Measurements from ENCODE around the gene COASY. TPM values are rescaled to one million over a fixed set of nuclear protein-coding genes. Genes with fewer than 3 reads are reported as not detected.

Gene COASY
- total RNA-seq, 2 experiments from 2014 or later: 42.9 to 123 TPM

DNA sequence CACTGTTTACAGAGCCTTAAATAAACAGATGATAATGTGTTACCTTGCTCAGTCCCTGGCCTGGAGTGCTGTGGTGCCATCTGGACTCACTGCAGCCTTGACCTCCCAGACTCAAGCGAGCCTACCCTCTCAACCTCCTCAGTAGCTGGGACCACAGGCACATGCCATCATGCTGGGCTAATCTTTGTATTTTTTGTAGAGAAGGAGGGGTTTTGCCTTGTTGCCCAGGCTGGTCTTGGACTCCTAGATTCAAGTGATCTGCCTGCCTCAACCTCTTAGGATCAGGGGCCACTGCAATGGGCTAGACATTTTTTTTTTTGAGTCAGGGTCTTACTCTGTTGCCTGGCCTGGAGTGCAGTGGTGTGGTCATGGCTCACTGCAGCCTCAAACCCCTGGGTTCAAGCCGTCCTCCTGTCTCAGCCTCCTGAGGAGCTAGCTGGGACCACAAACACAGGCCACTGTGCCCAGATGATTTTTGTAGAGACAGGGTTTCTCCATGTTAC is 30.9 kb upstream of the COASY start:
- H3K27ac ChIP-seq (ENCODE audit: low read depth, low read length, poor library complexity, severe bottlenecking): peak overlapping the region; percentile 45
- BruUV-seq (replicated peaks): no TSS peak
- POLR2A ChIA-PET: interaction anchor here (1.4 kb wide), 1 partner anchor 124 kb away, joined by 8 read pairs; no protein-coding TSS in a partner anchor

DNA sequence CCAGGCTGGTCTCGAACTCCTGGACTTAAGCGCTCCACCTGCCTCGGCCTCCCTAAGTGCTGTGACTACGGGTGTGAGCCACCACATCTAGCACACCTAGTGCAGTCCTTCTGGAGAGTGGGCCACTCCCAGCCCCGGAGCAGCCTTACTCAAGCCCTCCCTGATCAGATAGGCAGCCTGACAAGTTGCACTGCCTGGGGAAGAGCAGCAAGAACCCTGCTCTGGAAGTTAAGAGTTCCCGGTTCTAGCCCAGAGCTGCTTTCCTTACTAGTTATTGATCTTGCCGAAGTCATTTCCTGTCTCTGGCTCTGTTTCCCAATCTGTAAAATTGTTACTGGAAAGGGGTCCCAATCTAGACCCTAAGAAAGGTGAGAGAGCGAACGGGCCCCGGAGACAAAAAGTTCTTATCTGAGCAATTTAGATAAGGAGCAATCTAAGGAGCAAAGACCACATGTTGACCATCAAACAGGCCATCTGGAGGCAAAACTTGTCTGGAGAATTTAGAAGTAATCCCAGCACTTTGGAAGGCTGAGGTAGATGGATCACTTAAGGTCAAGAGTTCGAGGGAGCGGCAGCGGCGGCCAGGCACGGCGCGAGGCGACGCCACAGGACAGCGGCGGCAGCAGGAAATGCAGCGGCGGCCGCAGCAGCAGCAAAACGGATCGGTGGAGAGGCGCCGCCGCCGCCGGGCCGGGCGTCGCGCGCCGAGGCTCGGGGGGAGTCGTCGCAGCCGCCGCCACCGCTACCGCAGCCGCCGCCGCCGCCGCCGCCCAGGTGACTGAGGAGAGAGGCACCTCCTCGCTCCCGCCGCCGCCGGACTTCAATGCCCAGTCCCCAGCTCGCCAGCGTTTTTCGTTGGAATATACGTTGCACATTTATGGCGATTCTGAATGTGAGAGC is 30.2 kb upstream of the COASY start:
- ChIA-PET CTCF (ENCODE audit: unreplicated experiment) (no interaction called here), POLR2A (interaction anchor here (1.4 kb wide), 1 partner anchor 514 kb away, joined by 3 read pairs; the partner anchor contains the start of gene DNAJC7)
- no TSS peak for BruUV-seq (replicated peaks)
- Histone ChIP-seq H3K4me2 (ENCODE audit: low read length) (peak overlapping the region; percentile 64), H3K36me3 (ENCODE audit: insufficient read depth, low read length) (no peaks in the 10 kb centered on the region), H2AFZ (ENCODE audit: low read length) (peak overlapping the region; percentile 56; the same call in 1 of the 2 replicates), H3K4me3 (ENCODE audit: low read depth, low read length, poor library complexity, severe bottlenecking) (no peak overlapping the region), H3K4me1 (ENCODE audit: insufficient read depth, low read length, poor library complexity, severe bottlenecking) (peaks cover 30% of the 10 kb centered on the region), H3K9me3 (ENCODE audit: low read length) (no peaks in the 10 kb centered on the region), H3K27ac (ENCODE audit: low read depth, low read length, poor library complexity, severe bottlenecking) (no peak overlapping the region), H3K79me2 (ENCODE audit: insufficient read depth, low read depth, low read length) (peaks cover under 1% of the 10 kb centered on the region; the same call in 1 of the 2 replicates), H4K20me1 (ENCODE audit: insufficient read depth, low read length) (no peaks in the 10 kb centered on the region), H3K9me2 (ENCODE audit: insufficient read depth, low read length) (no peaks in the 10 kb centered on the region)
- DNase-seq (ENCODE audit: low spot score): peak; percentile 32
- intact Hi-C loops (cut with micrococcal nuclease; ENCODE audit: unreplicated experiment): no loop called here
- TF ChIP-seq, protein P1, sequence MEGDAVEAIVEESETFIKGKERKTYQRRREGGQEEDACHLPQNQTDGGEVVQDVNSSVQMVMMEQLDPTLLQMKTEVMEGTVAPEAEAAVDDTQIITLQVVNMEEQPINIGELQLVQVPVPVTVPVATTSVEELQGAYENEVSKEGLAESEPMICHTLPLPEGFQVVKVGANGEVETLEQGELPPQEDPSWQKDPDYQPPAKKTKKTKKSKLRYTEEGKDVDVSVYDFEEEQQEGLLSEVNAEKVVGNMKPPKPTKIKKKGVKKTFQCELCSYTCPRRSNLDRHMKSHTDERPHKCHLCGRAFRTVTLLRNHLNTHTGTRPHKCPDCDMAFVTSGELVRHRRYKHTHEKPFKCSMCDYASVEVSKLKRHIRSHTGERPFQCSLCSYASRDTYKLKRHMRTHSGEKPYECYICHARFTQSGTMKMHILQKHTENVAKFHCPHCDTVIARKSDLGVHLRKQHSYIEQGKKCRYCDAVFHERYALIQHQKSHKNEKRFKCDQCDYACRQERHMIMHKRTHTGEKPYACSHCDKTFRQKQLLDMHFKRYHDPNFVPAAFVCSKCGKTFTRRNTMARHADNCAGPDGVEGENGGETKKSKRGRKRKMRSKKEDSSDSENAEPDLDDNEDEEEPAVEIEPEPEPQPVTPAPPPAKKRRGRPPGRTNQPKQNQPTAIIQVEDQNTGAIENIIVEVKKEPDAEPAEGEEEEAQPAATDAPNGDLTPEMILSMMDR (conservative IDR thresholded peaks at IDR 0.05; ENCODE audit: low read length): no peak
- TF ChIP-seq EZH2phosphoT487 (IDR thresholded peaks at IDR 0.05; ENCODE audit: borderline replicate concordance, low read depth, low read length): no peak

More for the DNA sequence above, 30.9 kb upstream of the COASY start:
- CTCF ChIA-PET (ENCODE audit: unreplicated experiment): no interaction called here
- DNase-seq (ENCODE audit: low spot score): no peak
- peak overlapping the region; percentile 56 for H2AFZ ChIP-seq (ENCODE audit: low read length)
- no peaks in the 10 kb centered on the region for H3K36me3 ChIP-seq (ENCODE audit: insufficient read depth, low read length)
- no peak overlapping the region for H3K4me3 ChIP-seq (ENCODE audit: low read depth, low read length, poor library complexity, severe bottlenecking)
- H3K4me2 ChIP-seq (ENCODE audit: low read length): peak overlapping the region; percentile 59
- intact Hi-C loops (cut with micrococcal nuclease; ENCODE audit: unreplicated experiment): no loop called here
- no peaks in the 10 kb centered on the region for H3K9me2 ChIP-seq (ENCODE audit: insufficient read depth, low read length)
- no peaks in the 10 kb centered on the region for H4K20me1 ChIP-seq (ENCODE audit: insufficient read depth, low read length)
- peaks cover 30% of the 10 kb centered on the region for H3K4me1 ChIP-seq (ENCODE audit: insufficient read depth, low read length, poor library complexity, severe bottlenecking)
- TF ChIP-seq, protein P1 (conservative IDR thresholded peaks at IDR 0.05; ENCODE audit: low read length): no peak
- TF ChIP-seq EZH2phosphoT487 (IDR thresholded peaks at IDR 0.05; ENCODE audit: borderline replicate concordance, low read depth, low read length): no peak
- H3K79me2 ChIP-seq (ENCODE audit: insufficient read depth, low read depth, low read length): no peaks in the 10 kb centered on the region
- no peaks in the 10 kb centered on the region for H3K9me3 ChIP-seq (ENCODE audit: low read length)
